GM12892 (cell line): ENCODE measurements around the gene PMEPA1.

ENCODE experiments used
- POLR2A ChIP-seq: IDR thresholded peaks from 2 replicates; pipeline ENCODE4 v1.6.1; 2011; ENCODE audit warnings: low read depth, low read length, control low read depth
- POLR2AphosphoS5 ChIP-seq: IDR thresholded peaks from 2 replicates; pipeline ENCODE4 v1.6.1; 2011; ENCODE audit warnings: low read depth, low read length, control low read depth
- TAF1 ChIP-seq: IDR thresholded peaks from 2 replicates; pipeline ENCODE4 v1.6.1; 2011; ENCODE audit warnings: low read depth, mild to moderate bottlenecking, control low read depth, low read length, borderline replicate concordance

- TF ChIP-seq POLR2A (no peak), TAF1 (no peak), POLR2AphosphoS5 (no peak)
Measured at GRCh38 chr20:57693670-57694329, 16.0 kb downstream of the PMEPA1 start.
